GM19324 (cell line): ENCODE data around the gene FGF9.

Source experiments
- ATAC-seq: cut with Tn5 transposase; IDR thresholded peaks from one replicate; pipeline ENCODE4 v1.9.1; 2021; ENCODE audit warnings: mild to moderate bottlenecking, moderate library complexity; ENCODE audit not compliant: unreplicated experiment, low FRiP score

FGF9 gene

DNA sequence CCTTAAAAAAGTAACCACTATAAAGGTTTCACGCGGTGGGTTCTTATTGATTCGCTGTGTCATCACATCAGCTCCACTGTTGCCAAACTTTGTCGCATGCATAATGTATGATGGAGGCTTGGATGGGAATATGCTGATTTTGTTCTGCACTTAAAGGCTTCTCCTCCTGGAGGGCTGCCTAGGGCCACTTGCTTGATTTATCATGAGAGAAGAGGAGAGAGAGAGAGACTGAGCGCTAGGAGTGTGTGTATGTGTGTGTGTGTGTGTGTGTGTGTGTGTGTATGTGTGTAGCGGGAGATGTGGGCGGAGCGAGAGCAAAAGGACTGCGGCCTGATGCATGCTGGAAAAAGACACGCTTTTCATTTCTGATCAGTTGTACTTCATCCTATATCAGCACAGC lies 30.6 kb downstream of the FGF9 start:
- ATAC-seq = no peak

GRCh38 chr13:21703846-21704245 lies 33.0 kb downstream of the FGF9 start:
- ATAC-seq = no peak

DNA sequence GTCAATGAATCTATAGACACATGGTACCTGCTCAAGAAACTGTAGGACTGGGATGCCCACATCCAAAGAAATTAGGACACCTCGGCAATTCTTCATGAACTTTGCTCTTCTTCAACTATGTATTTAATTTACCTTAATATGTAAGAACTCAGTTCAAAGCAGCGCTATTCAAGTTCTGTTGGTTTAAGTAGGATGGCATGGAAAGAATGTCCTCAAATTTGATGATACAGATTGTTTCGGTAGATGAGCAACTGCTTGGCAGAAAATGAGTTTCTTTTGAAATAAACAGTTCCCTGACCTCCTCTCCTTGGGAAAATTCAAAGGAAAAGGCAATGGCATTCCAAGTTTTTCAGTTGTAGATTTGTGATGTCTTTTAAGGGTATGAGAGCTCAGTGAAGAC lies 36.7 kb downstream of the FGF9 start:
- no peak for ATAC-seq

GRCh38 chr13:21709697-21710096 lies 38.8 kb downstream of the FGF9 start:
- no peak for ATAC-seq

GRCh38 chr13:21710163-21710562 lies 39.3 kb downstream of the FGF9 start:
- no peak for ATAC-seq

DNA sequence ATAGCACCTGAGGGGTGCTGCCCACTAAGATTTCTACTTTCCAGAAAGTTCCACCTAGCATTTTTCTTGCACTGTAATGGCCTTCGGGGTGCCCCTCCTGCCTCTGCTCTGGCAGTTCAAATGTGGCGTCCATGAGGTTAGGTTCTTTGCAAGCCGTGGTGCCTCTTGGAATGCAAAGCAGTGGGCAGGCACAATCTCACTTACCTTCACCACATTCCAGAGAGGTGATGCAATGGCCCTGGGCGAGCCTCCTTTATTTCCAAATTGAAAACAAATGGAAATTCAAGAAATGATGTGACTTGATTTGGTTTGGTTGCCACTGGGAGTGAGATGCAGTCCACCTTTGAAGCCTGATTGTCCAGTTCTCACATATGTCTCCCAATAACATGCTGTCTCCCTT lies 46.9 kb downstream of the FGF9 start:
- ATAC-seq = no peak

DNA sequence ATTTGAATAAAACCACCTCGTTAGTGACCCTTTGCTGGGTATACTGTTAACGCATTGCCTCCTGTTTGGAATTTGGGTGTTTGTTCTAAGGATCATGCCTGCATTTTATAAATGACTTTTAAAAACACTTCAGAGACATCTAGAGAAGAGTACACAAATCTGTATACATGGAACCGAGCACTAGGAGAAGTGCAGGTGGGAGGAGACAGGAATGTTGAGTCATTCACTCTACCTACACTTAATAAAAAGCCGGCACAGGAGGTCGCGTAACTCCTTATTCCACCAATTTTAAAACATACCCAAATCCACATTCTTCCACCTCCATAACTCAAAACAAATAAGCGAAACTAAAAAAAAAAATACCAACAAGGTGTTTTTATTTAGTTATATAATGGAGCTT lies 48.6 kb downstream of the FGF9 start:
- no peak for ATAC-seq

DNA sequence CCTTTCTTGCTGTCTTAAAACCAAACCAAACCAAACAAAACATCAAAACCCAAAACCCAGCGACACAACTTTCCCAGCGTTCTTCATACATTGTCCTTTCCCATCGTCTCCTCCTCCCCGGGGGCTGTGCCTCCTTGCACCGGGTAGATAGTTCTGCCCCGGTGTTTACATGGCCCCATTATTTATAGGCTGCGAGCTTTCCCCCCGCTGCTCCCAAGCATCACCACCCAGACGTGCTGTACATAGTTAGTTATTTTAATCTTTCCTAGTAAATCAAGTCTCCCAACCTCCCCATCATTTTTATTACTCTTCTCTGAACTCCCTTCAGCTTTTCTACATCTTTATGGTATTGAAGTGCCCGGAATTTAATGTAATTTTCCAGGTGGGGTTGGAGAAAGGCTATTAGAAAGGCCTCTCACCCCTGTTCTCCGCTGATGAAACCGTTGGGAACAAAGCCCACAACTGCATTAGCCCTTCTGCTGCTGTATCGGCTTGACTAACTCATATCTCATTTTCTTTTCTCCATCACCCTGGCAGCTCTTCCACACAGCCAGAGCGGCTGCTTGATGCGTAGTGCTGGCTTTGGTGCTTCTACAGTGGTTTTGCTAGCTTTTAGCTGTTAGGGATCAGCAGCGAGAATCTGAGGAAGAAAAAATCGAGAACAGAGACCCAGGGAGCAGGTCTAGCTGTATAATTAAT lies 53.1 kb downstream of the FGF9 start:
- ATAC-seq = no peak

DNA sequence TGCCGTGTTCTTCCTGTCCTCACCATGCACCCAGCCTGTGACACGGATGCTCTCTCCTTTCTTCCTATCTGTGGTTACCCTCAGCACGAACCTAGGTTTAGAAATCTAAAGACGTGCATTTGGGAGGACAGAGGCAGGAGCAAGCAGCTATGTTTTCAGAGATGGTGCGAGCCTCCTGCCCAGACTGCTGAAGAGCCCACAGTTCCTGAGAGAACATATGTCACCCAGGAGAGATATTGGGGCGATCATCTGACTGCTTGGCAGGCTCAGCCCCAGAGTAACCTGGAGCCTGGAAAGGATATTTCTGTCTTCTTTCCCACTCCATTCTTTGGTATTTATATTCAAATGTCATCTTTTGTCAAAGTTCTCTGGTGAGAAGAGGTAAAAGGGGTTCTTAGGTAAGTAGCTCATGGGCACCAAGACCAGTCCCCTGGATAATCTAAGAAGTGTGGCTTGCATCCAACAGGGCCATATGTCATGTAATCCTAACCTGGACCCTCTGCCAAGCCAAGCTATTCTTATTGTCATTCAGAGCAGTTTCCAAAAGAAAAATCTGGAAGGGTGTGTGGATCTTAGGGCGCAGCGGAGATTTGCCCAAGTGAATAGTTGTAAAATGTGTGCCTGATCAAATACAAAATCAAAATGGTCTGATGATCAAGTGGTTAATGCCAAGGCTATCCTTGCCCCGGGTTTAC lies 59.5 kb downstream of the FGF9 start:
- ATAC-seq = no peak

GRCh38 chr13:21733475-21734263 lies 62.8 kb downstream of the FGF9 start:
- no peak for ATAC-seq

DNA sequence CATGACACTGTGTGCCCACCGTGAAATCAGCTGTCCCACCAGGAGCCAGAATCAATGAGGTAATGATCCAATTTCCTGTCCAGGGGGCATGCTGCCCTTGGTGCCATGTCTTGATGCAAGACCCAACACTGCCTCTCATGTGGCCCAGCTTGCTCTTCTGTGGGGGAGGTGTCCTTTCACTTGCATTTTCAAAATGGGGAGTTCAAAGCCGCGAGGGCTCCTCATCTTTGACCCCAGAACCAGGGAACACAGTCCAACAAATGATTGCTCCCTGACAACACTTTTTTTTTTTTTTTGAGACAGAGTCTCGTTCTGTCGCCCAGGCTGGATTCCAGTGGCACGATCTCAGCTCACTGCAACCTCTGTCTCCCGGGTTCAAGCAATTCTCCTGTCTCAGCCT lies 64.1 kb downstream of the FGF9 start:
- ATAC-seq = no peak

DNA sequence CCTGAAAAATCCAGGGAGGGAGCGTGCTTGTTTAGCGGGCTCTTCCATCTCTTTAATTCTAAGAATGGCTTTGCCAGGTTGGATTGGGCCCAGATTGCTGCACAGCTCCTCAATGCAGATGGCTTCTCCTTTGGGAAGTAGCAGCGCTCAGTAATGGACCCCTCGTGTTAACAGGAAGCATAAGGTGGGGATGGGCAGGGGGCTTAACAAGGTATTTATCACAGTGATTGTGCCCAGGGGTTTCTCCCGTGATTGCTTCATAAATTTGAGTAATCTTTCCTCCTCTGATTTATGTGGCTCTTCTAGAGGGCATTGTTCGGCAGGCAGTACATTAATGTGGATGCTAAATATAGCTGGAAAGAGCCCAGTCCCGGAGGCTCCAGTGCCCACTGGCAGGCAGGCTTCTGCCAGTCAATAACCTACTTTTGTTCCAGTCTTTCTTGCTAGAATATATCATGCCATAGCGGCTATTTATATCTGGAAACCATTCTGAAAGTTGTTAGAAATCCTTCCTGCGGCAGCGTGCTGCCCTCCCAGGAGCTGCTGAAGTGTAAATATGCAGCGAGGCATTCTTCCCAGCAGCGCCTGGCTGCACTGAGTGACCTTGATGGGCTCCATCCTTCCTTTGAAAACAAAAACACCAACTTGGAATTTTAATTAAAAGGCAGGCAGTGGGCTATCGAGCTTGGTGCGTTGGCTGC lies 65.0 kb downstream of the FGF9 start:
- no peak for ATAC-seq

- ATAC-seq = no peak
Observed at GRCh38 chr13:21736926-21737325, 66.1 kb downstream of the FGF9 start.

DNA sequence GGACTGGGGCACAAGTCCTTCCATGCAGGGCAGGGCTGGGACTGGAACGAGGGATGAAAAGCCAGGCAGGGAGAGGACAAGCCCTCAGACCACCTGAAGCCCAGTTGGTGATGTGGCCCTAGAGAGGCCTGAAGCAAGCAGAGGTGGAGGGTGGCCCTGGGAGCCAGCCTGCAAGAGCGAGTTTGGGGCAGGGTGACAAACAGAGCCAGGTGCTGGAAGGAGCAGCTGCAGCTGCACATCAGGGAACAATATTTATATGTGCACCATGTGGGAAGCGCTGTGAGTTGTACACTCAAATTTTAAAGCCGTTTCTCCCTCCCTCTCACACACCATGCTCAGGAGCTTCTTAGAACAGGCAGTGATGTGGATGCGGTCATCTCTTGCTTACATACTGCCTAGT lies 67.8 kb downstream of the FGF9 start:
- no peak for ATAC-seq

DNA sequence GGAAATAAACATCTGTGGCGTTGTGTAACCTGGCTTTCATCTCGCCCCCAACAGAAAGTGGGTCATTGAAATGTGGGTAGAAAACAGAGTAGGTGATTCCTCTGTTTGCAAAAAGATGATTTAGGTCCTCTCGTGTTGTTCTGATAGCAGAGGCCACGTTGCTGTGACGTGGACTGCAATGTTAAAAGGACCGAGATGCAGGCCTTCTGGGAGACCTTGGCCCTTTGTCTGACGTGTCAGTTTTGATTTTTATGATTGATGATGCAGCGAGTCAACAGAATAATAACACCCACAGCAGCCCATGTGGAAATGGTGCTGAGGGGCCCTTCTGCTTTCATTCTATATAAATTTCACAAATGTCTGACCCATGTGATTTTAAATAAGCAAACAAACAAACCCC lies 68.9 kb downstream of the FGF9 start:
- no peak for ATAC-seq

GRCh38 chr13:21741396-21741979 lies 70.6 kb downstream of the FGF9 start:
- no peak for ATAC-seq

DNA sequence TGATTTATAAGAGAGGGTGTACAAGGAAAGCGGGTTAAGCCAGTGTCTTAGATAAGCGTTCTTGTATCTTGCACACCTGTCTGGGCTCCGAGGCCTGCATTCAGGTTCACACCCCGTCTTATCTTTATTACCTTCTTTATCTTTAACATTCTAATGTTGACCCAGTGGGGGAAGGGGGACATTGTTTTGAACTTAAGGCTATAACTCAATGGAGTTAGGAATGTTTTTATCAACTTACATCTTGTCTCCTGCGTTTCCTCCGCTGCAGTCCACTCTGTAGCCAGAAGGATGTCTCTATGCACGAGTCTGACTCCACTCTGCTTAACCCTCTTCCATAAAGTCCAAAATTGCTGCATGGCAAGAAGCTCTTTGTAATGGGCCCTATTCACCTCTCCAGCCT lies 71.2 kb downstream of the FGF9 start:
- no peak for ATAC-seq

- ATAC-seq = no peak
Observed at GRCh38 chr13:21744149-21744548, 73.3 kb downstream of the FGF9 start.

GRCh38 chr13:21745307-21745706 lies 74.4 kb downstream of the FGF9 start:
- ATAC-seq = no peak

DNA sequence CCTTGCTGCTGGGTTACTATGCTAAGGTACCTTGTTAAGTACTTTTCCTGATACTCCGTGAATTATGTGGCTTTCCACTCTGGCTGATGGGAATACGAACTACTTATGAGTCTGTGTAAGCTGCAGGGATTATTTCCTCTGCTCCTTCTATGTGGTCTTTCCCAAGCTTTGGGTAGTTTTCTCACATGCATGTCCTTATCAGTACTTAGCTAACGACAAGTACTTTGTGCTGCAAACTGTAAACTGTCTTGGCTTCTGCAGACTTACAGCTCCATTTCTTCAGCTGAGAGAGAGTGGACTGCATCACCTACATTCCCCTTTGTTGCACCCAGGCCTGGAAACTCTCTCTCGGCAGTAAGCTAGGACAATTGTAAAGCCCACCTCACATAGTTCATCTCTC lies 76.6 kb downstream of the FGF9 start:
- ATAC-seq = no peak

- no peak for ATAC-seq
Observed at GRCh38 chr13:21748166-21748565, 77.3 kb downstream of the FGF9 start.
